Peyer's patch (tissue), 4 donors: Measurements from ENCODE around the gene NAA16. TPM values are rescaled to one million over a fixed set of nuclear protein-coding genes. Genes with fewer than 3 reads are reported as not detected.

Experiments used
- DNase-seq, 3 donors: peaks; one replicate each; pipeline ENCODE4 v3.0.0-alpha.2; 2017 to 2019
- H3K27ac ChIP-seq, 4 donors: fragments of 200-600 bp; sonication (generic); one replicate each; pipeline ENCODE4 v1.5.1; 2016 to 2019
- H3K27me3 ChIP-seq, 2 donors: fragments of 200-600 bp; sonication (generic); one replicate each; pipeline ENCODE4 v1.5.1; 2019
- H3K36me3 ChIP-seq, 3 donors: fragments of 200-600 bp; sonication (generic); one replicate each; pipeline ENCODE4 v1.5.1; 2016 to 2019
- H3K4me1 ChIP-seq, 4 donors: fragments of 200-600 bp; sonication (generic); one replicate each; pipeline ENCODE4 v1.5.1; 2016 to 2019
- H3K4me3 ChIP-seq, 4 donors: fragments of 200-600 bp; sonication (generic); 1 replicate in 3 of 4; 2 replicates in 1 of 4; pipeline ENCODE4 v1.5.1; 2016 to 2019; ENCODE audit warnings: mild to moderate bottlenecking in 1 of 4
- H3K9me3 ChIP-seq, 4 donors: fragments of 200-600 bp; sonication (generic); one replicate each; pipeline ENCODE4 v1.5.1; 2016 to 2019; ENCODE audit warnings: mild to moderate bottlenecking in 1 of 4
- CTCF ChIP-seq, 6 experiments: fragments of 450-650 bp in 4 of 6; fragments of 200-600 bp in 2 of 6; sonication (generic) in 1 of 6; IDR thresholded peaks; one replicate each; pipeline ENCODE4 v1.5.1; 2017 to 2019; ENCODE audit warnings: antibody characterized with exemption in 6 of 6, mild to moderate bottlenecking in 3 of 6, moderate library complexity in 1 of 6
- POLR2A ChIP-seq, 2 donors: fragments of 450-650 bp; IDR thresholded peaks; one replicate each; pipeline ENCODE4 v1.5.1; 2017; ENCODE audit warnings: antibody characterized with exemption in 2 of 2, mild to moderate bottlenecking in 2 of 2, moderate library complexity in 2 of 2
- total RNA-seq, 4 donors: library from RNA; depleted of rRNA; stranded (reverse); fragments of >200 nt; gene quantifications; one replicate each; pipeline ENCODE4 v1.1.0, GENCODE V29; 2016

Gene NAA16
- total RNA-seq, 4 donors from 2014 or later = 11.6 to 74.3 (median 16.6) TPM

GRCh38 chr13:41296879-41297646 lies 14.0 kb upstream of the NAA16 start:
- no peak for DNase-seq
- TF ChIP-seq CTCF (IDR thresholded peaks at IDR 0.05) = no peak
- no peak for TF ChIP-seq POLR2A (IDR thresholded peaks at IDR 0.05)
- Histone ChIP-seq H3K27ac (no peak overlapping the region), H3K36me3 (no peaks in the 10 kb centered on the region), H3K9me3 (no peaks in the 10 kb centered on the region), H3K27me3 (no peaks in the 10 kb centered on the region), H3K4me1 (no peaks in the 10 kb centered on the region), H3K4me3 (no peak overlapping the region)

GRCh38 chr13:41299316-41300094 lies 11.6 kb upstream of the NAA16 start:
- Histone ChIP-seq H3K27ac (no peak overlapping the region), H3K27me3 (no peaks in the 10 kb centered on the region), H3K9me3 (no peaks in the 10 kb centered on the region), H3K4me1 (no peaks in the 10 kb centered on the region), H3K4me3 (no peak overlapping the region), H3K36me3 (no peaks in the 10 kb centered on the region)
- TF ChIP-seq CTCF (IDR thresholded peaks at IDR 0.05) (no peak), POLR2A (IDR thresholded peaks at IDR 0.05) (no peak)
- no peak for DNase-seq

- Histone ChIP-seq H3K27ac (no peak overlapping the region), H3K9me3 (no peaks in the 10 kb centered on the region), H3K4me1 (no peaks in the 10 kb centered on the region), H3K27me3 (no peaks in the 10 kb centered on the region), H3K4me3 (no peak overlapping the region), H3K36me3 (no peaks in the 10 kb centered on the region)
- TF ChIP-seq POLR2A (IDR thresholded peaks at IDR 0.05) (no peak), CTCF (IDR thresholded peaks at IDR 0.05) (no peak)
- no peak for DNase-seq
Observed at GRCh38 chr13:41302743-41303142, 8.3 kb upstream of the NAA16 start.

- TF ChIP-seq CTCF (IDR thresholded peaks at IDR 0.05) = no peak
- TF ChIP-seq POLR2A (IDR thresholded peaks at IDR 0.05) = no peak
- Histone ChIP-seq H3K36me3 (no peaks in the 10 kb centered on the region), H3K27me3 (no peaks in the 10 kb centered on the region), H3K9me3 (no peaks in the 10 kb centered on the region), H3K4me3 (no peak overlapping the region), H3K4me1 (no peaks in the 10 kb centered on the region), H3K27ac (no peak overlapping the region)
- DNase-seq = no peak
Observed at GRCh38 chr13:41304551-41304950, 6.5 kb upstream of the NAA16 start.

- H3K9me3 ChIP-seq = no peaks in the 10 kb centered on the region
- no peak overlapping the region for H3K4me3 ChIP-seq
- DNase-seq = no peak
- no peak for TF ChIP-seq POLR2A (IDR thresholded peaks at IDR 0.05)
- no peak for TF ChIP-seq CTCF (IDR thresholded peaks at IDR 0.05)
- H3K27ac ChIP-seq = no peak overlapping the region
- H3K4me1 ChIP-seq = no peaks in the 10 kb centered on the region
- no peaks in the 10 kb centered on the region for H3K27me3 ChIP-seq
- H3K36me3 ChIP-seq = no peaks in the 10 kb centered on the region
Observed at GRCh38 chr13:41306271-41307145, 4.6 kb upstream of the NAA16 start.
